Dendritic cell treated with granulocyte-macrophage colony-stimulating factor and Interleukin-4, amounts not matched to agents 40 ng/mL and 50 ng/mL, for 4 days (primary cell): Measurements from ENCODE around the gene KCNIP4.
"Not testable (repeated sequence)": the region's sequence is repeated elsewhere in the genome, so short reads cannot be mapped to it uniquely, and the experiment has no call there.

ENCODE experiments used
- H3K27ac Mint-ChIP-seq: one replicate; pipeline ENCODE4 v1.8.0; 2022; ENCODE audit warnings: mild to moderate bottlenecking, mixed read lengths
- H3K27me3 Mint-ChIP-seq: one replicate; pipeline ENCODE4 v1.8.0; 2022; ENCODE audit warnings: mild to moderate bottlenecking, mixed read lengths
- H3K36me3 Mint-ChIP-seq: one replicate; pipeline ENCODE4 v1.8.0; 2022; ENCODE audit warnings: low read depth, mixed read lengths
- H3K4me1 Mint-ChIP-seq: one replicate; pipeline ENCODE4 v1.8.0; 2022; ENCODE audit warnings: low read depth, mixed read lengths
- H3K4me3 Mint-ChIP-seq: one replicate; pipeline ENCODE4 v1.8.0; 2022; ENCODE audit warnings: mild to moderate bottlenecking, moderate library complexity, mixed read lengths
- H3K9me3 Mint-ChIP-seq: one replicate; pipeline ENCODE4 v1.8.0; 2022; ENCODE audit warnings: mixed read lengths
- intact Hi-C: fragments of 100-400 bp; cut with micrococcal nuclease; formaldehyde crosslinking; loops from one replicate; pipeline ENCODE4 v1.15.0; 2022

KCNIP4 gene

DNA sequence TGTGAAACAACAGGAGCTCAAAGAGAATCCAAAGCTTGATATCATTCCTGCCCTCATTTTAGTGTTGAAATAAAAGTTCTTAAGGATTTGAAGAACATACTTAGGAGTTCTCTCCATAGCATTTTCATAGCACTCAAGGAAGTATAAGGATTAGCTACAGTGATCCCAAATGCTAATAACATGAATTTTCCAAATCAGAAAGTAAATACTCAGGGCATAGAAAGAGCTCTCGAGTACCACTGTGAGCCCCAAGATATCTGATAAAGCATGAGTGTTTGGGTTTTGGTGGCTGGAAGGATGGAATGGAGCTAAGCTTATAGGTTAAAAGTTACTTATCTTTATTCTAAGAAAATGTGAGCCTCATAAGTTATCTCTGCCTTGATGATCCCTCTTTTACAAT lies 584.9 kb downstream of the KCNIP4 start:
- no peaks in the 10 kb centered on the region for H3K4me1 Mint-ChIP-seq
- H3K27ac Mint-ChIP-seq, result no peak overlapping the region
- H3K4me3 Mint-ChIP-seq, result no peak overlapping the region
- no peaks in the 10 kb centered on the region for H3K27me3 Mint-ChIP-seq
- intact Hi-C loops, result no loop called here
- no peaks in the 10 kb centered on the region for H3K36me3 Mint-ChIP-seq
- H3K9me3 Mint-ChIP-seq, result no peaks in the 10 kb centered on the region

DNA sequence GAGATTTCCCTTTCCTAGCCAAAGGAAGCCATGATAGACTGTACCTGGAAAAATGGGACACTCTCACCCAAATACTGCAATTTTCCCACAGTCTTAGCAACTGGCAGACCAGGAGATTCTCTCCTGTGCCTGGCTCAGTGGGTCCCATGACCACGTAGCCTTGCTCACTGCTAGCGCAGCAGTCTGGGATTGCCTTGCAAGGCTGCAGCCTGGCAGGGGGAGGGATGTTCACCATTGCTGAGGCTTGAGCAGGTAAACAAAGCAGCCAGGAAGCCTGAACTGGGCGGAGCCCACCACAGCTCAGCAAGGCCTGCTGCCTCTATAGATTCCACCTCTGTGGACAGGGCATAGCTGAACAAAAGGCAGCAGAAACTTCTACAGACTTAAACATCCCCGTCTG lies 596.2 kb downstream of the KCNIP4 start:
- H3K4me3 Mint-ChIP-seq, H3K27ac Mint-ChIP-seq, intact Hi-C loops, H3K36me3 Mint-ChIP-seq, H3K4me1 Mint-ChIP-seq, H3K27me3 Mint-ChIP-seq: not testable (repeated sequence)
- peaks cover 29% of the 10 kb centered on the region for H3K9me3 Mint-ChIP-seq

DNA sequence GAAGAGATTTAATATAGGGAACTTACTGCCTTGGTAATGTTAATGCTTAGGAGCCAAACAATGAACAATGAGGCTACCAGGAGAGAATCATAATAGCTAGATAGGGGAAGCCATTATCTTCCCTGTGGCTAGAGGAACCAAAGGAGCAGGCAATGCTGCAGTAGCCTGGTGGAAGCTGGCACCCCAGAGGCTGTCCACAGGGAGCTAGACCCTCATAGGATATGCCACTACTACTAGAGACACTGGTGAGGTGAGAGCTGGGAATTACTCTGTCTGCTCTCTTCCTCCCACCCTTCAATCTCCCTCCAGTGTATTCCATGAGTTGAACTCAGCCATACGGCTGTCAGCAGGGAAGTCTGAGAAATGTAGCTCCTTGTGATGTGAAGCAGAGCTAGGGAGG lies 601.4 kb downstream of the KCNIP4 start:
- Mint-ChIP-seq H3K9me3 (no peaks in the 10 kb centered on the region), H3K4me1 (no peaks in the 10 kb centered on the region), H3K4me3 (no peak overlapping the region), H3K27me3 (no peaks in the 10 kb centered on the region), H3K36me3 (no peaks in the 10 kb centered on the region), H3K27ac (no peak overlapping the region)
- intact Hi-C loops, result no loop called here

DNA sequence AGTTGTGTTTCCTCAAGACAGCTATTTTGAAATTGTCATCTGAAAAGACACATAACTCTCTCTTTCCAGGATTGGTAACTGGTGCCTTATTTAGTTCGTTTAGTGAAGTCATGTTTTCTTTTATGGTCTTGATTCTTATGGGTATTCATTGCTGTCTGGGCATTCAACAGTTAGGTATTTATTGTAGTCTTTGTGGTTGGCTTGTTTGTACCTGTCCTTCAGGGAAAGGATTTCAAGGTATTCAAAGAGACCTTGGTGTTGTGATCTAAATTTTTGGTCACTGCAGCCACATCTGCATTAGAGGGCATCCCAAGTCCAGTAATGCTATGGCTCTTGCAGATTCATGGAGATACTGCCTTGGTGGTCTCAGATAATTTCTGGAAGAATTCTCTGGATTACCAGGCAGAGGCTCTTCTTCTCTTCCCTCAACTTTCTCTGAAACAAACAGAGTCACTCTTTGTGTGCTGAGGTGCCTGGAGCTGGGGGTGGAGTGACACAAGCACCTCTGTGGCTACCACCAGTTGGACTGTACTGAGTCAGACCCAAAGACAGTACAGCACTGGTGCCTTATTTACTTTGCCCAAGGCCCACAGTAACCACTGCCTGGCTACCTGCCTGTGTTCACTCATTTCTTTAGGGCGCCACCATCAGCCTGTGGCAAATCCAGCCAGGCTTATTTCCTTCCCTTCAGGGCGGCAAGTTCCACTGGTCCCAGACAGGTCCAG lies 620.4 kb downstream of the KCNIP4 start:
- peaks cover 38% of the 10 kb centered on the region for H3K9me3 Mint-ChIP-seq
- no peaks in the 10 kb centered on the region for H3K4me1 Mint-ChIP-seq
- H3K4me3 Mint-ChIP-seq, result no peak overlapping the region
- intact Hi-C loops, result no loop called here
- H3K36me3 Mint-ChIP-seq, result no peaks in the 10 kb centered on the region
- no peaks in the 10 kb centered on the region for H3K27me3 Mint-ChIP-seq
- H3K27ac Mint-ChIP-seq, result no peak overlapping the region

DNA sequence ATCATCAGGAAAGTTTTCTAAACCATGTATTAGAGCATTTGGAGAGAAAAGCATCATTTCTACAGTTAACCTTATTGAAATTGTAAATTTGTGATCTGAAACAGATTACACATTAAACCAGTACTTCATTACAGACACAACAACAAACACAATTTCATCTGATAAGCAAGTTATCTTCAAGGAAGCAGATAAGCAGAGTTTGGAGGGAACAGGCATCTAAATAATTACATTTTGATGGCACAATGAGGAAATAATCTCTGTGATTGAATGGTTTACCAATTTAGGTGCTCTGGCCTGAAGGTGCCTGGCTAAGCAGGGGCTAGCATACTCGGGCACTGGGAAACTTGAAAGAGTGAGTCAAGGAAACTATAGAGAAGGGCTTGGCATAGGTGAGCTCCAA lies 628.5 kb downstream of the KCNIP4 start:
- Mint-ChIP-seq H3K27me3 (no peaks in the 10 kb centered on the region), H3K36me3 (no peaks in the 10 kb centered on the region)
- intact Hi-C loops, result no loop called here

DNA sequence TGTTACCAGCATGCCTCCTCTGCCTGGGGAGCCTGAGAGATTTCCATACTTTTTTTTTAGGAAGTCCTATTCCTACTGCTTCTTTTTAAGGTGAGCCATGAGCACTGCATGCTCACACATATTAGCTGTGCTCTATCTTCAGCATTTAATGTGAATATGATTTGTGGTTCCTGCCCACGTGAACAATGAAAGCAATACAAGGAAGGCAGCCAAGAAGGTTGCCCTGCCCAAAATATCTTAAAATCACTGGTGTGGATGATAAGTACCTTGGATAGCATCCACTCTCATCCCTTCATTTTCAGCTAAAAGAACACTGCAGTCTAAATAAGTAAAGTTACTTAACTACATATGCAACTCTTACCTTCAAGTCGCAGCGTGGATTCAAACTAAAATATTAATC lies 640.9 kb downstream of the KCNIP4 start:
- Mint-ChIP-seq H3K4me3 (no peak overlapping the region), H3K27me3 (peaks cover 13% of the 10 kb centered on the region), H3K4me1 (no peaks in the 10 kb centered on the region), H3K36me3 (no peaks in the 10 kb centered on the region), H3K27ac (no peak overlapping the region), H3K9me3 (no peaks in the 10 kb centered on the region)
- intact Hi-C loops, result no loop called here

More for the DNA sequence above, 628.5 kb downstream of the KCNIP4 start:
- H3K4me1 Mint-ChIP-seq, result no peaks in the 10 kb centered on the region
- H3K9me3 Mint-ChIP-seq, result peaks cover 31% of the 10 kb centered on the region
- no peak overlapping the region for H3K27ac Mint-ChIP-seq
- no peak overlapping the region for H3K4me3 Mint-ChIP-seq

DNA sequence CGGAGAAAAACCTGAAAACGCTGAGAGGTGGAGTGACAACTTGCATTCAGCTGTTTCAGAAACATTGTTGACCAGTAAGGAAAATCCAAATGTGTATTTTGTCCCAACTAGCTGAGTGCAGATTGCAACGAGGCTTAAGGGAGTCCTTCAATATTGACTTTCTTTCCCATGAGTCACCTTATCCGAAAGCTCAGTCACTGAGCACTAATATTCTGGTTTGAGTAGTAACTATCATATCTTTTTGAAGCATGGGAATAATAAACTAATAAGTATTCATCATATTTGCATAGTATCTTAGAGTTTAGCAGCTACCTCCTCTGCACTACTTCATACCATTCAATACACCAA lies 644.1 kb downstream of the KCNIP4 start:
- peaks cover 13% of the 10 kb centered on the region for H3K27me3 Mint-ChIP-seq
- intact Hi-C loops, result no loop called here

DNA sequence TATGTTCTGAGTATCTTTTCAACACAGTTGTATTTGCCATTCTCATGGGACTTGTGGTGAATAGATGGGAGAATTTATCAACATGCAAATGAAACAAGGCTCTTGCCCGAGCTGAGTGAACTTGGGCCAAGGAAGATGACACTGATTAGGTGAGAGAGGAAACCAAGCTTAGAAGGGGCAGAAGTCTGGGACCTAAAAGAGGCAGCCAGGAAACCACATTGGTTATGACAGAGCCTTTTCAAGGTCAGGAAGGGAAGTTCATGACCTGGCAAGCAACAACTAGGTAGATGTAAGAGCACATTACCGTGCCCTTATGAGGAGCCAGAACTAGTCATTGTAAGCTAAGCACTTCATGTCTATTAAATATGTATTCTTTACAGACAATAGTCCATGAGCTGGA lies 658.0 kb downstream of the KCNIP4 start:
- H3K27me3 Mint-ChIP-seq, result no peaks in the 10 kb centered on the region
- H3K9me3 Mint-ChIP-seq, result peaks cover 10% of the 10 kb centered on the region
- H3K27ac Mint-ChIP-seq, result no peak overlapping the region
- intact Hi-C loops, result no loop called here
- H3K4me3 Mint-ChIP-seq, result no peak overlapping the region
- H3K4me1 Mint-ChIP-seq, result no peaks in the 10 kb centered on the region
- no peaks in the 10 kb centered on the region for H3K36me3 Mint-ChIP-seq

More for the DNA sequence above, 644.1 kb downstream of the KCNIP4 start:
- H3K4me3 Mint-ChIP-seq, result no peak overlapping the region
- H3K27ac Mint-ChIP-seq, result no peak overlapping the region
- no peaks in the 10 kb centered on the region for H3K36me3 Mint-ChIP-seq
- no peaks in the 10 kb centered on the region for H3K4me1 Mint-ChIP-seq
- no peaks in the 10 kb centered on the region for H3K9me3 Mint-ChIP-seq

DNA sequence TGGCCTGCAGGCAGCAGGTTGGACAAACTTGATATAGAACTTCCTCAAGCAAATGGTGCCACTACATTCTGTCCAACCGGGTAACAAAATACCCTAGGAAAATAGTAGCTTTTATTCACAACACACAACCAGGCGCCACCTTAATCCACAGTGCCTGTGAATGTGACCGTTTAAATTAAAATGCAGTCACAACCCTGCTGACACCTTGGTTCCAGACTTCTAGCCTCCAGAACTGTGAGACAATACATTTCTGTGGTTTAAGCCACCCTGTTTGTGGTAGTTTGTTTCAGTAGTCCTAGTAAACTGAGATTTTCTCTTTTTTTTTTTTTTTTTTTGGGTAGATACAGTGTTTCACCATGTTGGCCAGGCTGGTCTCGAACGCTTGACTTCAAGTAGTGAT lies 672.5 kb downstream of the KCNIP4 start:
- Mint-ChIP-seq H3K4me1 (no peaks in the 10 kb centered on the region), H3K9me3 (peaks cover 11% of the 10 kb centered on the region), H3K4me3 (no peak overlapping the region), H3K27me3 (no peaks in the 10 kb centered on the region), H3K36me3 (no peaks in the 10 kb centered on the region), H3K27ac (no peak overlapping the region)
- intact Hi-C loops, result no loop called here

DNA sequence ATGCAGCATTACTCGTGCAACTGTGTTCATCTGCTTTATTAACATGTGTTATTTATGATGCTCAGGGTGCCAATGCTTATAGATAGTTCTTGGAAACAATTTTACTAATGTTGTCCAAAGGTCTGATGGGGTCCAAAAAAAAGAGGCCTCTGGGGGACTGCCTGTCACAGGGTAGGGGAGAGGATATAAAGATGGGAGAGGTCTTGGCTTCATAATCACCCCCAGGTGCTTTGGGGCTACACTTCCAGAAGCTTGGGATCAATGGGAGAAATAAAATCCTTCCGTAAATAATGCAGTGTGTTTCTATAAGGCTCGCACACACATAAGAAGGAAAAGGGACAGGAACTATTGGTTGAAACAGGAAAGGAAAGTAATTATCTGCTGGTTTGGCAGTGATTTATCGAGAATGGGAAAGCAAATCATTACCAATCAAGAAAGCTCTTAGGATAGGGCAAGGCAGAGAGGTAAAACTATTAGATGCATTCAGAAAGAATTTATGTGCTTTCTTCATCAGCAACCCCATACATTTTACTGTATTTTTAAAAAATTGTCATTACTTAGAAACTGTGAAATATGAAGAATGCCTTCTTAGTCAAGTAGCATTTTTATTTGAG lies 677.0 kb downstream of the KCNIP4 start:
- Mint-ChIP-seq H3K4me1 (no peaks in the 10 kb centered on the region), H3K9me3 (no peaks in the 10 kb centered on the region), H3K4me3 (no peak overlapping the region), H3K36me3 (no peaks in the 10 kb centered on the region), H3K27ac (no peak overlapping the region), H3K27me3 (no peaks in the 10 kb centered on the region)
- intact Hi-C loops, result no loop called here

DNA sequence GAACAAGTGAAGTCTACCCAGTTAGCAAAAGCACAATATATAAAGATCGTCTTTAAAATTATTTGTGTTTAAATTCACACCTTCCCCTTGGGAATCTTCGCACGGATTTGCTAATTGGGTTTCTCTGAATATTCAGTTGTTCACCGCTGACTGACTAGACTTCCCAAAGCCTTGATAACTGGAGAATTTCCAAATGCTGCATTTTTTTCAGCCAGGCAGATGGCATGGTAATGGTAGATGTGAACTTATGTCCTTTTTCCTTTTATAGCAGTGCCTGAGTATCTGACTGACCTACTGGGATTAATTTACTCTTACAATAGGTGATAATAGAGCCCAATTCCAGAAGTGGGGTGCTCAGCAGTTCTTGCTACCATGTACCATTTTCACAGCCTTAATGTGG lies 700.2 kb downstream of the KCNIP4 start:
- Mint-ChIP-seq H3K4me3 (no peak overlapping the region), H3K9me3 (no peaks in the 10 kb centered on the region), H3K36me3 (no peaks in the 10 kb centered on the region), H3K27ac (no peak overlapping the region), H3K4me1 (no peaks in the 10 kb centered on the region), H3K27me3 (no peaks in the 10 kb centered on the region)
- intact Hi-C loops, result no loop called here

DNA sequence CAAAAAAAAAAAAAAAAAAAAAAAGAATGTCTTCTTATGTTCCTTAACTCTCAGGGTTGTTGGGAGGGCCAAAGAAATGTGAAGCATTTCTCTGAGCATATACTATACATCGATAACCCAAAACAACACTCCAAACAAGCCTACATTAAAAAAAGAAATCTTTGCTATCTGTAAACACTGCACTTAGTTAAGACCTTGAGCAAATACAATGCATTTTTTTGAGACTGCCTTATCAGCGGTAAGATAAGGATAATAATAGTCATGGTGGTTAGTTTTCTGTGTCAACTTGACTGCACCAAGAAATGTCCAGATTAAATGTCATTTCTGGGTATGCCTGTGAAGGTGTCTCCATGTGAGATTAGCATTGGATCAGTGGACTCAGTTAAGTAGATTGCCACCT lies 706.4 kb downstream of the KCNIP4 start:
- Mint-ChIP-seq H3K36me3 (no peaks in the 10 kb centered on the region), H3K27me3 (no peaks in the 10 kb centered on the region), H3K27ac (no peak overlapping the region), H3K4me3 (no peak overlapping the region), H3K4me1 (no peaks in the 10 kb centered on the region), H3K9me3 (no peaks in the 10 kb centered on the region)
- intact Hi-C loops, result no loop called here

DNA sequence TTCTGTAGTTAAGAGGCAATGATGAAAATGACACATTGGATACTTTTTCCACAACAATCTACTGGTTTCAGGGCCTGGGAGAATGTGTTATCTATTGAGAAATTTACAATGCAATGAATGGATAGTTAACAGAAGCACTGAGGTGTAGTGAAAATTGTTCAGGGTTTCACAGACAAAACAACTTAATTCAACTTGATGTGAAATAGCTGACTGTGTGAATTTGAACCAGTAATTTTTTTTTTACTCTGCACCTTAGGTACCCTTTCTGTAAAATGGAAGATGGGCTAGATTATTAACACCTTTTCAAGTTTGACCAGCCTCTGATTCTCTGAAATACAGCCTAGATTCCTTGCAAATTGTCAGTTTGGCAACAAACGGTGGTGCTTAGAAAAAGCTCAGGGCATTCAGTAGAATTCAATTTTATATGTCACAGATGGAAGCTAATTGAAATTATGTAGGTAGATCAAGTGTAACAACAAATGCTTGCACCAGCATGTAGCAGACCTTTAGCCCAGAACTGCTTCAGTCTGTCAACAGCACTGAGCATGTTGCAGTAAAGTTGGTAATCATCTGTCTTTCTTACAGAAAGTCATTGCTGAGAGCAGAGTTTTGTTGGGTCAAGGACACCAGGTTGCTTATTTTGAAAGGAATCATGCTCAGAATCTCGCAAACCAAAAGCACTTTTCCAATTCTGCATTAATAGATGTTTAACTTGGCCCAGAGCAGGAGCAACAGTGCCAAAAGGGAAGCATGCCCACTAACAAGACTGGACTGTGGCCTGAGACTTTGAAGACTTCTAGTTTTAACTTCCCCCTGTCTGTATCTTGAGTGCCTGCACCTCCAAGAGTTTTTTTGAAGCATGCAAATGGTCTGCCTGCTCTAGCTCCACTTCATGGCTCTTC lies 721.7 kb downstream of the KCNIP4 start:
- no peaks in the 10 kb centered on the region for H3K36me3 Mint-ChIP-seq
- H3K27ac Mint-ChIP-seq, result no peak overlapping the region
- intact Hi-C loops, result no loop called here
- no peaks in the 10 kb centered on the region for H3K4me1 Mint-ChIP-seq
- H3K4me3 Mint-ChIP-seq, result no peak overlapping the region
- no peaks in the 10 kb centered on the region for H3K27me3 Mint-ChIP-seq
- H3K9me3 Mint-ChIP-seq, result no peaks in the 10 kb centered on the region

DNA sequence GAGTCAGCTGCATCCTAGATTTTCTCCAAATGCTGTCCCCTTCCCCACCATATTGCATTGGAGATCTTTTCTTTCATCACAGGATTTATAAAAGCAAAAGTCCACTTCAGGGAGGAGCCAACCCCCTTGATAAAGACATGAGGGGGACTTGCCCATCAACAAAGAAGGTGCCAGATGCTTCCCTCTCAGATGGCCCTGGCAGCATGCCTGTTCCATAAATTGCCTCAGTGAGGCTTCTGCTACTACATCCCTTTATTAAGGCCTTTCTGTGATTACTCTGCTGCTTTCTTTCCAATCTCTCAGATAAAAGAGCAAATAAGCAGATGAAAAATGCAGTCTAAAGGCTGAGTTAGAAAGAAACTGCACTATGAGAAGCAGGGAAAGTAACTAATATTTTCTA lies 736.7 kb downstream of the KCNIP4 start:
- H3K27ac Mint-ChIP-seq, result no peak overlapping the region
- no peak overlapping the region for H3K4me3 Mint-ChIP-seq
- intact Hi-C loops, result no loop called here
- H3K27me3 Mint-ChIP-seq, result no peaks in the 10 kb centered on the region
- H3K9me3 Mint-ChIP-seq, result no peaks in the 10 kb centered on the region
- H3K4me1 Mint-ChIP-seq, result no peaks in the 10 kb centered on the region
- no peaks in the 10 kb centered on the region for H3K36me3 Mint-ChIP-seq
